ENCODE measurements around the gene CAPG.

GRCh38 chr2:85453571-85453970 lies 43.4 kb upstream of the CAPG start:
- TF ChIP-seq CTCF (conservative IDR thresholded peaks at IDR 0.05; ENCODE audit: low read depth, low read length) (no peak), RAD21 (IDR thresholded peaks at IDR 0.05; ENCODE audit: low read length) (no peak), RCOR1 (IDR thresholded peaks at IDR 0.05; ENCODE audit: insufficient replicate concordance, low read length) (no peak), POLR2A (IDR thresholded peaks at IDR 0.05; ENCODE audit: low read depth, low read length) (no peak), ELK1 (IDR thresholded peaks at IDR 0.05; ENCODE audit: borderline replicate concordance, low read depth, low read length) (no peak), USF2 (IDR thresholded peaks at IDR 0.05; ENCODE audit: low read depth, low read length) (no peak), MAFK (IDR thresholded peaks at IDR 0.05; ENCODE audit: low read depth, low read length) (no peak), SMC3 (IDR thresholded peaks at IDR 0.05; ENCODE audit: low read depth, low read length) (no peak), CHD1 (IDR thresholded peaks at IDR 0.05; ENCODE audit: low read depth, low read length) (no peak)

Data from IMR-90 (cell line).